B cell (primary cell): ENCODE results near the gene STXBP6. TPM values are rescaled to one million over a fixed set of nuclear protein-coding genes. Genes with fewer than 3 reads are reported as not detected.

Source experiments
- ATAC-seq: fragments of 200-7000 bp; cut with Tn5 transposase; one replicate; pipeline ENCODE4 v1.10.0; 2021; ENCODE audit warnings: low read depth, mild to moderate bottlenecking, moderate number of reproducible peaks, moderate library complexity
- CTCF ChIA-PET: fragments of 350-600 bp; sonication (Branson Sonifier 250); formaldehyde crosslinking; loops from one replicate; lab custom pipeline; 2021; ENCODE audit warnings: antibody characterized with exemption, inconsistent platforms; lab: Charles Lee
- POLR2A ChIA-PET: fragments of 350-600 bp; sonication (Branson Sonifier 250); formaldehyde crosslinking; loops from one replicate; lab custom pipeline; 2021; ENCODE audit warnings: antibody characterized with exemption; lab: Charles Lee
- DNase-seq: peaks from one replicate; pipeline ENCODE4 v3.0.0; 2013
- H2AFZ ChIP-seq: 2 replicates; pipeline ENCODE4 v1.6.1; 2012; ENCODE audit warnings: mild to moderate bottlenecking, low read depth, low read length; ENCODE audit not compliant: insufficient read depth, poor library complexity, severe bottlenecking
- H3K27ac ChIP-seq, 2 donors: 1 replicate in 1 of 2; 2 replicates in 1 of 2; pipeline ENCODE4 v1.5.1; 2012 to 2013; ENCODE audit warnings: low read length in 2 of 2, mild to moderate bottlenecking in 2 of 2, moderate library complexity in 1 of 2
- H3K27me3 ChIP-seq, 4 experiments: fragments of 200-600 bp in 1 of 4; sonication (generic) in 1 of 4; replicated peaks in 1 of 4; 1 replicate in 2 of 4; 2 replicates in 2 of 4; pipeline versions ENCODE4 v1.6.1 to v1.7.0; 2013 to 2016; ENCODE audit warnings: low read length in 3 of 4, mild to moderate bottlenecking in 2 of 4, mixed read lengths in 1 of 4, moderate library complexity in 1 of 4; ENCODE audit not compliant: insufficient read depth in 4 of 4, control insufficient read depth in 3 of 4; ENCODE audit errors: control extremely low read depth in 1 of 4
- H3K36me3 ChIP-seq, 2 experiments: replicated peaks in 1 of 2; 1 replicate in 1 of 2; 2 replicates in 1 of 2; pipeline versions ENCODE4 v1.6.1 to v1.7.1; 2013; ENCODE audit warnings: low read length in 1 of 2; ENCODE audit not compliant: insufficient read depth in 2 of 2, control insufficient read depth in 1 of 2; ENCODE audit errors: control extremely low read depth in 1 of 2, extremely low read depth in 1 of 2
- H3K4me1 ChIP-seq, 2 donors: fragments of 200-600 bp in 1 of 2; sonication (generic) in 1 of 2; 1 replicate in 1 of 2; 2 replicates in 1 of 2; pipeline versions ENCODE4 v1.5.1 to v1.6.1; 2013 to 2017; ENCODE audit warnings: low read length in 2 of 2; ENCODE audit not compliant: control insufficient read depth in 2 of 2, insufficient read depth in 2 of 2
- H3K4me2 ChIP-seq: replicated peaks from 2 replicates; pipeline ENCODE3; 2012; ENCODE audit warnings: mild to moderate bottlenecking, low read depth, low read length; ENCODE audit not compliant: poor library complexity, severe bottlenecking
- H3K4me3 ChIP-seq, 5 experiments: fragments of 200-600 bp in 1 of 5; sonication (generic) in 1 of 5; 1 replicate in 3 of 5; 2 replicates in 2 of 5; pipeline versions ENCODE4 v1.5.1 to v1.7.0; 2011 to 2016; ENCODE audit warnings: low read length in 4 of 5, mild to moderate bottlenecking in 4 of 5, low read depth in 2 of 5, control low read depth in 1 of 5, moderate library complexity in 1 of 5; ENCODE audit not compliant: insufficient read depth in 1 of 5; ENCODE audit errors: control extremely low read depth in 1 of 5, extremely low read depth in 1 of 5
- H3K79me2 ChIP-seq: fragments of 200-600 bp; sonication (generic); one replicate; pipeline ENCODE4 v1.6.0; 2016; ENCODE audit warnings: low read length; ENCODE audit not compliant: control insufficient read depth, insufficient read depth
- H3K9ac ChIP-seq: fragments of 200-600 bp; sonication (generic); 2 replicates; pipeline ENCODE4 v1.6.1; 2017; ENCODE audit warnings: mild to moderate bottlenecking, low read length, moderate library complexity
- H3K9me3 ChIP-seq, 3 donors: one replicate each; pipeline versions ENCODE4 v1.6.1 to v1.7.1; 2013; ENCODE audit warnings: low read length in 2 of 3; ENCODE audit not compliant: control insufficient read depth in 2 of 3, insufficient read depth in 1 of 3; ENCODE audit errors: control extremely low read depth in 1 of 3
- H4K20me1 ChIP-seq: 2 replicates; pipeline ENCODE4 v1.6.0; 2012; ENCODE audit warnings: mild to moderate bottlenecking, low read length; ENCODE audit not compliant: insufficient read depth, control insufficient read depth, poor library complexity, severe bottlenecking
- H3K27ac Mint-ChIP-seq: one replicate; pipeline ENCODE4 v1.8.0; 2021; ENCODE audit warnings: mixed read lengths
- H3K27me3 Mint-ChIP-seq: one replicate; pipeline ENCODE4 v1.8.0; 2021; ENCODE audit warnings: mixed read lengths
- H3K4me1 Mint-ChIP-seq: one replicate; pipeline ENCODE4 v1.8.0; 2021; ENCODE audit warnings: mixed read lengths
- H3K4me3 Mint-ChIP-seq: one replicate; pipeline ENCODE4 v1.8.0; 2021; ENCODE audit warnings: mixed read lengths
- H3K9me3 Mint-ChIP-seq: one replicate; pipeline ENCODE4 v1.8.0; 2022; ENCODE audit warnings: mixed read lengths; ENCODE audit not compliant: insufficient read depth
- CTCF ChIP-seq: fragments of 200-600 bp; IDR thresholded peaks from one replicate; pipeline ENCODE4 v1.8.0; 2022; ENCODE audit warnings: antibody characterized with exemption, mild to moderate bottlenecking
- EZH2 ChIP-seq: IDR thresholded peaks from 2 replicates; pipeline ENCODE4 v1.6.1; 2012; ENCODE audit warnings: borderline replicate concordance, low read depth, mild to moderate bottlenecking, moderate library complexity, low read length; ENCODE audit not compliant: insufficient read depth, poor library complexity, severe bottlenecking
- WGBS: methylation state at CpG from one replicate; pipeline ENCODE4 v1.1.5; 2013; ENCODE audit warnings: missing lambda C conversion rate; ENCODE audit not compliant: insufficient coverage; 5-methylcytosine and 5-hydroxymethylcytosine counted together
- intact Hi-C: fragments of 100-400 bp; cut with micrococcal nuclease; formaldehyde crosslinking; loops from one replicate; pipeline ENCODE4 v1.10.0; 2022
- polyA plus RNA-seq: library from polyadenylated mRNA; depleted of rRNA; stranded (reverse); fragments of >200 nt; gene quantifications from 2 replicates; pipeline ENCODE4 v1.2.3, GENCODE V29; 2012
- total RNA-seq, 2 donors: library from RNA; stranded (reverse); fragments of 120-200 nt in 1 of 2; gene quantifications; 1 replicate in 1 of 2; 2 replicates in 1 of 2; pipeline versions ENCODE4 v1.2.3 to v1.2.4, GENCODE V29; 2013 to 2022

Gene STXBP6
- total and polyA plus RNA-seq, 2 donors (not counting 1 experiment from before 2014, with no cell fraction given), result 0.01 TPM; not detected in 1

DNA sequence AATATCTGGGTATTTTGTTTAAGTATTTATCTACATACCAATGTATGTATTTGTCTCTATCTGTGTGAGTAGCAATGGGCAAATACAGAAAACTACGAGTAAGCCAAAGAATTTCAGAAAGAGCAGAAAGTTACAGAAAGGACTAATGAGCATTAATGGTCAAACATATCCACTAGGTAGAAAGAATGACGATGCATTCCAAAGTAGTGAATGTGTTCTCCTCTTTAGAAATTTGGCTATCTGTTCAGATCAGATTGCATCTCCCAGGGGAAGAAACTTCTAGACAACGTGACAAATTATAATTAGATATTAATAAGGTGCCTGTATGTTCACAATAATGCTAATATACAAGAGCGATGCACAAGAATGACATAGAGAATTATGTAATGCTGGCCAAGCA, 221.5 kb downstream of the STXBP6 start:
- Mint-ChIP-seq H3K27ac (no peak overlapping the region), H3K4me3 (no peak overlapping the region), H3K9me3 (no peaks in the 10 kb centered on the region), H3K27me3 (peaks cover 5% of the 10 kb centered on the region), H3K4me1 (no peaks in the 10 kb centered on the region)
- H3K27ac ChIP-seq, result no peak overlapping the region
- H2AFZ ChIP-seq, result no peak overlapping the region
- ATAC-seq (no peak), DNase-seq (no peak)
- peaks cover 0 to 4% (median 0%) of the 10 kb centered on the region in 4 experiments for H3K27me3 ChIP-seq
- WGBS, result no CpG with 5 or more reads among the region's 4 CpGs
- intact Hi-C loops, result no loop called here
- no peaks in the 10 kb centered on the region for H3K4me1 ChIP-seq
- CTCF ChIA-PET, result no interaction called here
- POLR2A ChIA-PET, result no interaction called here
- no peak overlapping the region for H3K4me3 ChIP-seq
- no peaks in the 10 kb centered on the region for H4K20me1 ChIP-seq
- H3K9me3 ChIP-seq, result no peaks in the 10 kb centered on the region
- TF ChIP-seq CTCF (no peak), EZH2 (no peak)
- no peak overlapping the region for H3K4me2 ChIP-seq
- H3K36me3 ChIP-seq, result no peaks in the 10 kb centered on the region
- no peaks in the 10 kb centered on the region for H3K79me2 ChIP-seq
- H3K9ac ChIP-seq, result no peak overlapping the region

GRCh38 chr14:24826390-24826789, 223.6 kb downstream of the STXBP6 start:
- no peaks in the 10 kb centered on the region for H4K20me1 ChIP-seq
- no peaks in the 10 kb centered on the region for H3K4me1 ChIP-seq
- ATAC-seq, result no peak
- CTCF ChIA-PET, result no interaction called here
- peaks cover 19% of the 10 kb centered on the region for H3K27me3 Mint-ChIP-seq
- no peaks in the 10 kb centered on the region for H3K4me1 Mint-ChIP-seq
- H3K4me3 ChIP-seq, result no peak overlapping the region
- H3K27ac ChIP-seq, result no peak overlapping the region
- TF ChIP-seq CTCF, result no peak
- TF ChIP-seq EZH2, result no peak
- H3K9me3 ChIP-seq, result no peaks in the 10 kb centered on the region
- H2AFZ ChIP-seq, result no peak overlapping the region
- H3K27me3 ChIP-seq, result peaks cover 0 to 4% (median 0%) of the 10 kb centered on the region in 4 experiments
- no peak overlapping the region for H3K4me3 Mint-ChIP-seq
- intact Hi-C loops, result no loop called here
- no peak for DNase-seq
- H3K9ac ChIP-seq, result no peak overlapping the region
- no peak overlapping the region for H3K27ac Mint-ChIP-seq
- no peaks in the 10 kb centered on the region for H3K36me3 ChIP-seq
- no peak overlapping the region for H3K4me2 ChIP-seq
- 90% methylated on average over 3 of the region's 5 CpGs for WGBS
- no peaks in the 10 kb centered on the region for H3K79me2 ChIP-seq
- H3K9me3 Mint-ChIP-seq, result no peaks in the 10 kb centered on the region
- POLR2A ChIA-PET, result no interaction called here
